GM12878 (cell line): ENCODE results near the gene CCDC169. TPM values are rescaled to one million over a fixed set of nuclear protein-coding genes. Genes with fewer than 3 reads are reported as not detected.

Experiments used
- ATAC-seq: fragments of 200-7000 bp; cut with Tn5 transposase; 3 replicates; pipeline ENCODE4 v1.9.1; 2020; ENCODE audit warnings: mild to moderate bottlenecking, moderate library complexity
- BruUV-seq: library from RNA; stranded (reverse); fragments of 400-500 nt; replicated peaks from 2 replicates; lab custom pipeline; 2021; lab: Mats Ljungman, UMichigan
- CTCF ChIA-PET: fragments of 300-600 bp; sonication (Branson Sonifier 250); formaldehyde crosslinking; extraction: SDS; loops from one replicate; lab custom pipeline; 2021; ENCODE audit warnings: inconsistent platforms; lab: Yijun Ruan, JAX
- POLR2A ChIA-PET: fragments of 350-600 bp; formaldehyde crosslinking; extraction: SDS; loops from one replicate; lab custom pipeline; 2021; ENCODE audit warnings: inconsistent platforms; lab: Charles Lee
- RAD21 ChIA-PET: fragments of 300-600 bp; sonication (Branson Sonifier 250); formaldehyde crosslinking; loops from one replicate; lab custom pipeline; 2023; ENCODE audit warnings: antibody characterized with exemption; ENCODE audit not compliant: unreplicated experiment; lab: Charles Lee
- SMC1A ChIA-PET: fragments of 300-600 bp; sonication (Branson Sonifier 250); formaldehyde crosslinking; loops from one replicate; lab custom pipeline; 2023; ENCODE audit not compliant: unreplicated experiment, uncharacterized antibody; lab: Charles Lee
- DNase-seq: peaks from one replicate; pipeline ENCODE4 v3.0.0-alpha.2; 2011; ENCODE audit warnings: low read depth, low spot score
- FAIRE-seq: peaks from 3 replicates; lab custom pipeline; 2011; peaks lifted over from hg19 to GRCh38; lab: Jason Lieb, UNC
- H2AFZ ChIP-seq: 2 replicates; pipeline ENCODE4 v1.6.0; 2011; ENCODE audit warnings: low read depth, low read length, control low read depth; ENCODE audit not compliant: control insufficient read depth
- H3K27ac ChIP-seq: 2 replicates; pipeline ENCODE4 v1.5.1; 2011; ENCODE audit warnings: control low read depth; ENCODE audit not compliant: control insufficient read depth, insufficient read depth
- H3K27me3 ChIP-seq, 2 experiments: replicated peaks in 1 of 2; 2 replicates each; pipeline versions ENCODE4 v1.6.0 to v1.6.1; 2011; ENCODE audit warnings: low read length in 1 of 2; ENCODE audit not compliant: control insufficient read depth in 2 of 2, insufficient read depth in 2 of 2
- H3K36me3 ChIP-seq, 2 experiments: 2 replicates each; pipeline ENCODE4 v1.5.1; 2011; ENCODE audit warnings: low read length in 1 of 2; ENCODE audit not compliant: control insufficient read depth in 2 of 2, insufficient read depth in 2 of 2
- H3K4me1 ChIP-seq: 2 replicates; pipeline ENCODE4 v1.6.1; 2011; ENCODE audit warnings: mild to moderate bottlenecking, low read length, moderate library complexity, mixed read lengths; ENCODE audit not compliant: control insufficient read depth, insufficient read depth
- H3K4me2 ChIP-seq: 2 replicates; pipeline ENCODE4 v1.6.0; 2011; ENCODE audit warnings: control low read depth; ENCODE audit not compliant: control insufficient read depth, insufficient read depth
- H3K4me3 ChIP-seq: fragments of 200-600 bp; sonication (generic); 2 replicates; pipeline ENCODE4 v1.5.1; 2016
- H3K79me2 ChIP-seq: 2 replicates; pipeline ENCODE4 v1.6.0; 2011; ENCODE audit warnings: low read length; ENCODE audit not compliant: control insufficient read depth, insufficient read depth
- H3K9ac ChIP-seq: 2 replicates; pipeline ENCODE4 v1.8.0; 2011; ENCODE audit warnings: low read length, control low read depth, mixed read lengths; ENCODE audit not compliant: control insufficient read depth, insufficient read depth
- H3K9me3 ChIP-seq: replicated peaks from 3 replicates; pipeline ENCODE4 v1.5.1; 2011; ENCODE audit warnings: mild to moderate bottlenecking, low read length; ENCODE audit not compliant: control insufficient read depth, insufficient read depth
- H4K20me1 ChIP-seq: 2 replicates; pipeline ENCODE4 v1.6.0; 2011; ENCODE audit not compliant: control insufficient read depth, insufficient read depth
- CBX5 ChIP-seq: sonication (generic); IDR thresholded peaks from 2 replicates; pipeline ENCODE4 v1.6.1; 2016; ENCODE audit warnings: low read depth, moderate library complexity, mild to moderate bottlenecking, inconsistent platforms
- EP300 ChIP-seq, 2 experiments: fragments of 150-350 bp in 1 of 2; IDR thresholded peaks; 2 replicates each; pipeline ENCODE4 v1.6.1; 2011 to 2012; ENCODE audit warnings: low read depth in 2 of 2, low read length in 2 of 2, borderline replicate concordance in 1 of 2, improper control_type of control experiment in 1 of 2, inconsistent platforms in 1 of 2; ENCODE audit not compliant: control insufficient read depth in 1 of 2
- IKZF1 ChIP-seq: fragments of 450-650 bp; conservative IDR thresholded peaks from 2 replicates; pipeline ENCODE4 v1.6.1; 2017; ENCODE audit warnings: antibody characterized with exemption, mild to moderate bottlenecking
- IRF4 ChIP-seq: IDR thresholded peaks from 2 replicates; pipeline ENCODE4 v1.6.1; 2011; ENCODE audit warnings: low read depth, low read length
- KDM1A ChIP-seq: fragments of 200-600 bp; sonication (generic); IDR thresholded peaks from 2 replicates; pipeline ENCODE4 v1.6.1; 2016; ENCODE audit warnings: borderline replicate concordance
- RELA ChIP-seq: fragments of 450-650 bp; IDR thresholded peaks from 2 replicates; pipeline ENCODE4 v1.8.0; 2014; ENCODE audit warnings: borderline replicate concordance; ENCODE audit not compliant: partially characterized antibody
- SIN3A ChIP-seq: IDR thresholded peaks from 2 replicates; pipeline ENCODE4 v1.6.1; 2012; ENCODE audit warnings: low read depth, low read length, improper control_type of control experiment
- SMAD5 ChIP-seq: IDR thresholded peaks from 2 replicates; pipeline ENCODE4 v1.6.1; 2016; ENCODE audit warnings: antibody characterized with exemption, low read depth
- STAT3 ChIP-seq: IDR thresholded peaks from 2 replicates; pipeline ENCODE4 v1.6.1; 2011; ENCODE audit warnings: low read depth, low read length, improper control_type of control experiment
- SUZ12 ChIP-seq: fragments of 200-600 bp; sonication (generic); IDR thresholded peaks from one replicate; pipeline ENCODE4 v1.6.1; 2018; ENCODE audit warnings: antibody characterized with exemption, mild to moderate bottlenecking; ENCODE audit not compliant: unreplicated experiment
- TBL1XR1 ChIP-seq: IDR thresholded peaks from 2 replicates; pipeline ENCODE4 v1.6.1; 2012; ENCODE audit warnings: low read depth, low read length, improper control_type of control experiment
- YBX1 ChIP-seq: fragments of 450-650 bp; IDR thresholded peaks from 2 replicates; pipeline ENCODE4 v1.6.1; 2016; ENCODE audit warnings: antibody characterized with exemption
- WGBS: methylation state at CpG from one replicate; pipeline ENCODE4 v1.1.6; 2016; ENCODE audit warnings: low lambda C conversion rate; ENCODE audit not compliant: insufficient replicate concordance, insufficient coverage; ENCODE audit errors: missing lambda C conversion rate; 5-methylcytosine and 5-hydroxymethylcytosine counted together
- in situ Hi-C: fragments of 300-500 bp; cut with MboI; formaldehyde crosslinking; loops from 9 replicates; pipeline ENCODE4 v1.14.3; 2018; ENCODE audit warnings: mixed read lengths
- intact Hi-C: fragments of 100-400 bp; cut with micrococcal nuclease; formaldehyde crosslinking; loops from one replicate; pipeline ENCODE4 v1.14.2; 2022; ENCODE audit not compliant: unreplicated experiment
- polyA plus RNA-seq, 11 experiments: library from polyadenylated mRNA; depleted of rRNA in 4 of 11; unstranded in 6 of 11; stranded (reverse) in 5 of 11; fragments of >200 nt; fragmentation: Nextera tagmentation in 4 of 11; fragmentation: Illumina TruSeq in 1 of 11; extraction: Ambion mirVana in 4 of 11; extraction: Trizol in 1 of 11; gene quantifications; 1 replicate in 1 of 11; 2 replicates in 10 of 11; pipeline versions ENCODE4 v1.2.1 to v1.2.3, GENCODE V29; 2011 to 2016; ENCODE audit warnings: inconsistent platforms in 2 of 11, missing spikeins in 2 of 11, low read depth in 1 of 11
- total RNA-seq, 4 experiments: library from RNA; depleted of rRNA in 3 of 4; stranded (reverse); fragments of >200 nt in 3 of 4; fragmentation: Illumina TruSeq in 1 of 4; extraction: Trizol in 1 of 4; gene quantifications; 2 replicates each; pipeline versions ENCODE4 v1.2.1 to v1.2.3, GENCODE V29; 2013 to 2021

Gene CCDC169
- total and polyA plus RNA-seq, 10 of the 15 experiments (the other 5 are each of a cell fraction or from before 2014, with no cell fraction given), result 0.13 to 1.4 (median 0.24) TPM; not detected in 4

- in situ Hi-C loops (no loop called here), intact Hi-C loops (no loop called here)
- ChIA-PET RAD21 (no interaction called here), POLR2A (no interaction called here), SMC1A (interaction anchor here (0.6 kb wide), 1 partner anchor 9 kb away, joined by 3 read pairs; no protein-coding TSS in a partner anchor), CTCF (no interaction called here)
- no peaks in the 10 kb centered on the region for H3K4me1 ChIP-seq
- no peaks in the 10 kb centered on the region for H4K20me1 ChIP-seq
- no peaks in the 10 kb centered on the region for H3K27me3 ChIP-seq
- FAIRE-seq (no peak), DNase-seq (no peak), ATAC-seq (no peak)
- H2AFZ ChIP-seq, result no peak overlapping the region
- no peak overlapping the region for H3K27ac ChIP-seq
- TF ChIP-seq KDM1A (no peak), IRF4 (no peak), RELA (no peak), SIN3A (no peak), YBX1 (no peak), STAT3 (no peak), SMAD5 (no peak), SUZ12 (no peak), TBL1XR1 (no peak), CBX5 (no peak)
- WGBS, result 46% methylated on average over 2 of the region's 2 CpGs
- no TSS peak for BruUV-seq
- no peak overlapping the region for H3K4me3 ChIP-seq
- no peak overlapping the region for H3K4me2 ChIP-seq
- no peaks in the 10 kb centered on the region for H3K36me3 ChIP-seq
- H3K9ac ChIP-seq, result no peak overlapping the region
- H3K79me2 ChIP-seq, result no peaks in the 10 kb centered on the region
- no peaks in the 10 kb centered on the region for H3K9me3 ChIP-seq
Observed at GRCh38 chr13:36244073-36244472, 53.5 kb downstream of the CCDC169 start.

- no peak for TF ChIP-seq STAT3
- TF ChIP-seq TBL1XR1, result no peak
- no peak for TF ChIP-seq EP300 (IDR thresholded peaks at IDR 0.05; ENCODE audit: borderline replicate concordance in 1 of 2, control insufficient read depth in 1 of 2, low read depth in 2 of 2, low read length in 2 of 2)
- no peak for TF ChIP-seq IKZF1
- H3K4me1 ChIP-seq, result no peaks in the 10 kb centered on the region
- ATAC-seq, result no peak
- BruUV-seq, result no TSS peak
- ChIA-PET RAD21 (no interaction called here), SMC1A (no interaction called here), POLR2A (no interaction called here), CTCF (interaction anchor here (0.6 kb wide), 1 partner anchor 1922 kb away, joined by 3 read pairs; no protein-coding TSS in a partner anchor)
- H3K9me3 ChIP-seq, result no peaks in the 10 kb centered on the region
- no peak for FAIRE-seq
- no peaks in the 10 kb centered on the region for H3K27me3 ChIP-seq
- 3% methylated on average over 2 of the region's 2 CpGs for WGBS
- no peak overlapping the region for H3K4me3 ChIP-seq
- no peaks in the 10 kb centered on the region for H3K36me3 ChIP-seq
- in situ Hi-C loops (no loop called here), intact Hi-C loops (no loop called here)
- no peak overlapping the region for H2AFZ ChIP-seq
- no peak overlapping the region for H3K9ac ChIP-seq
- H3K4me2 ChIP-seq, result no peak overlapping the region
- no peaks in the 10 kb centered on the region for H4K20me1 ChIP-seq
- DNase-seq, result no peak
- no peaks in the 10 kb centered on the region for H3K79me2 ChIP-seq
- H3K27ac ChIP-seq, result no peak overlapping the region
Observed at GRCh38 chr13:36242761-36243160, 54.9 kb downstream of the CCDC169 start.
